A549 (cell line): ENCODE results near the gene TRIM7.

Source experiments
- HES2 ChIP-seq: fragments of >200 bp; sonication (Bioruptor Twin); formaldehyde crosslinking; IDR thresholded peaks from 2 replicates; pipeline ENCODE4 v1.6.1; 2016
- JUN ChIP-seq, 2 experiments: fragments of >200 bp; sonication (Bioruptor Twin); formaldehyde crosslinking; IDR thresholded peaks; 2 replicates in 1 of 2; 3 replicates in 1 of 2; pipeline ENCODE4 v1.6.1; 2016 to 2017
- KDM1A ChIP-seq: fragments of 200-600 bp; sonication (generic); IDR thresholded peaks from 2 replicates; pipeline ENCODE4 v1.6.1; 2016; ENCODE audit warnings: low read depth, mild to moderate bottlenecking
- ZFP36 ChIP-seq: fragments of 450-650 bp; IDR thresholded peaks from 2 replicates; pipeline ENCODE4 v1.6.1; 2014; ENCODE audit warnings: borderline replicate concordance; ENCODE audit not compliant: partially characterized antibody
- TF ChIP-seq, protein P1 (sequence below): fragments of 200-600 bp; sonication (generic); IDR thresholded peaks from 2 replicates; pipeline ENCODE4 v1.6.1; 2016; ENCODE audit warnings: antibody characterized with exemption, mild to moderate bottlenecking, moderate library complexity
- TF ChIP-seq, protein P2 (sequence below): fragments of 250-450 bp; sonication (Bioruptor Pico); IDR thresholded peaks from 2 replicates; pipeline ENCODE4 v1.5.0; 2021; ENCODE audit warnings: mild to moderate bottlenecking, moderate library complexity, borderline replicate concordance
- TF ChIP-seq, protein P3 (sequence below): fragments of >200 bp; sonication (Bioruptor Twin); formaldehyde crosslinking; IDR thresholded peaks from 3 replicates; pipeline ENCODE4 v1.5.1; 2016
- TF ChIP-seq, protein P4 (sequence below): fragments of 450-650 bp; IDR thresholded peaks from 2 replicates; pipeline ENCODE4 v1.6.1; 2014; ENCODE audit warnings: antibody characterized with exemption

DNA sequence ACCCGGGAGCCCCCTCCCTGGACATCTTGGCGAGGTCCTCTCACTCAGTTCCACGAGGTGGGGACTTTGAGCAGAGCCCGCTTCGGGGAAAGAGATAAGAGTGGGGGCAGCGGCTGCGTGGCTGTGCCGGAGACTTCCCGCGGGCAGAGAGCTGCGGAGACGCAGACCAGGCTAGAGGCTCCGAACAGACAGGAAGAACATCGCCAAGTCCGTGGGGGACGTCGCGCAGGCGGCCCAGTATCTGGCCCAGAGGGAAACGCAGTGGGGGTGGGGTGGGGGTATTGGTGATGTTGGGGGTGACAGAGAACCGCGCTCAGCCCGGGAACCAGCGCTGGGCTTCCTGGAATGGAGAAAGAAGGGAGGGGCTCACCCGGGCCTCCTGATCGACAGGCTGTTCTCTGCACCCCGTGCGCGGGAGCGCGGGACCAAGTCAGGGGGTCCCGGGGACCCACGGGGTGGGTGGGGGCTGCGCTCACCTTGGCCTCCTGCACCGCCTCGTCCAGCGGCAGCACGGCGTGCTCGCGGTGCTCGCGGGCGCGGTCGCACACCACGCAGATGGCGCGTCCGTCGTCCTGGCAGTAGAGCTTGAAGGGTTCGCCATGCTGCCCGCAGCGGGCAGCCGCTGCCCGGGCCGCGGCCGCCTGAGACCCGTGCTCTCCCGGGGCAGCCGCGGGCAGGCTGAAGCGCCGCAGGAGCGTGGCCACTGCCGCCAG lies 727 bp downstream of the TRIM7 start:
- TF ChIP-seq, protein P1, sequence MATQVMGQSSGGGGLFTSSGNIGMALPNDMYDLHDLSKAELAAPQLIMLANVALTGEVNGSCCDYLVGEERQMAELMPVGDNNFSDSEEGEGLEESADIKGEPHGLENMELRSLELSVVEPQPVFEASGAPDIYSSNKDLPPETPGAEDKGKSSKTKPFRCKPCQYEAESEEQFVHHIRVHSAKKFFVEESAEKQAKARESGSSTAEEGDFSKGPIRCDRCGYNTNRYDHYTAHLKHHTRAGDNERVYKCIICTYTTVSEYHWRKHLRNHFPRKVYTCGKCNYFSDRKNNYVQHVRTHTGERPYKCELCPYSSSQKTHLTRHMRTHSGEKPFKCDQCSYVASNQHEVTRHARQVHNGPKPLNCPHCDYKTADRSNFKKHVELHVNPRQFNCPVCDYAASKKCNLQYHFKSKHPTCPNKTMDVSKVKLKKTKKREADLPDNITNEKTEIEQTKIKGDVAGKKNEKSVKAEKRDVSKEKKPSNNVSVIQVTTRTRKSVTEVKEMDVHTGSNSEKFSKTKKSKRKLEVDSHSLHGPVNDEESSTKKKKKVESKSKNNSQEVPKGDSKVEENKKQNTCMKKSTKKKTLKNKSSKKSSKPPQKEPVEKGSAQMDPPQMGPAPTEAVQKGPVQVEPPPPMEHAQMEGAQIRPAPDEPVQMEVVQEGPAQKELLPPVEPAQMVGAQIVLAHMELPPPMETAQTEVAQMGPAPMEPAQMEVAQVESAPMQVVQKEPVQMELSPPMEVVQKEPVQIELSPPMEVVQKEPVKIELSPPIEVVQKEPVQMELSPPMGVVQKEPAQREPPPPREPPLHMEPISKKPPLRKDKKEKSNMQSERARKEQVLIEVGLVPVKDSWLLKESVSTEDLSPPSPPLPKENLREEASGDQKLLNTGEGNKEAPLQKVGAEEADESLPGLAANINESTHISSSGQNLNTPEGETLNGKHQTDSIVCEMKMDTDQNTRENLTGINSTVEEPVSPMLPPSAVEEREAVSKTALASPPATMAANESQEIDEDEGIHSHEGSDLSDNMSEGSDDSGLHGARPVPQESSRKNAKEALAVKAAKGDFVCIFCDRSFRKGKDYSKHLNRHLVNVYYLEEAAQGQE: no peak
- TF ChIP-seq, protein P2, sequence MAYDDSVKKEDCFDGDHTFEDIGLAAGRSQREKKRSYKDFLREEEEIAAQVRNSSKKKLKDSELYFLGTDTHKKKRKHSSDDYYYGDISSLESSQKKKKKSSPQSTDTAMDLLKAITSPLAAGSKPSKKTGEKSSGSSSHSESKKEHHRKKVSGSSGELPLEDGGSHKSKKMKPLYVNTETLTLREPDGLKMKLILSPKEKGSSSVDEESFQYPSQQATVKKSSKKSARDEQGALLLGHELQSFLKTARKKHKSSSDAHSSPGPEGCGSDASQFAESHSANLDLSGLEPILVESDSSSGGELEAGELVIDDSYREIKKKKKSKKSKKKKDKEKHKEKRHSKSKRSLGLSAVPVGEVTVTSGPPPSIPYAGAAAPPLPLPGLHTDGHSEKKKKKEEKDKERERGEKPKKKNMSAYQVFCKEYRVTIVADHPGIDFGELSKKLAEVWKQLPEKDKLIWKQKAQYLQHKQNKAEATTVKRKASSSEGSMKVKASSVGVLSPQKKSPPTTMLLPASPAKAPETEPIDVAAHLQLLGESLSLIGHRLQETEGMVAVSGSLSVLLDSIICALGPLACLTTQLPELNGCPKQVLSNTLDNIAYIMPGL (CRISPR knock-in tag): no peak
- no peak for TF ChIP-seq HES2
- TF ChIP-seq, protein P3, sequence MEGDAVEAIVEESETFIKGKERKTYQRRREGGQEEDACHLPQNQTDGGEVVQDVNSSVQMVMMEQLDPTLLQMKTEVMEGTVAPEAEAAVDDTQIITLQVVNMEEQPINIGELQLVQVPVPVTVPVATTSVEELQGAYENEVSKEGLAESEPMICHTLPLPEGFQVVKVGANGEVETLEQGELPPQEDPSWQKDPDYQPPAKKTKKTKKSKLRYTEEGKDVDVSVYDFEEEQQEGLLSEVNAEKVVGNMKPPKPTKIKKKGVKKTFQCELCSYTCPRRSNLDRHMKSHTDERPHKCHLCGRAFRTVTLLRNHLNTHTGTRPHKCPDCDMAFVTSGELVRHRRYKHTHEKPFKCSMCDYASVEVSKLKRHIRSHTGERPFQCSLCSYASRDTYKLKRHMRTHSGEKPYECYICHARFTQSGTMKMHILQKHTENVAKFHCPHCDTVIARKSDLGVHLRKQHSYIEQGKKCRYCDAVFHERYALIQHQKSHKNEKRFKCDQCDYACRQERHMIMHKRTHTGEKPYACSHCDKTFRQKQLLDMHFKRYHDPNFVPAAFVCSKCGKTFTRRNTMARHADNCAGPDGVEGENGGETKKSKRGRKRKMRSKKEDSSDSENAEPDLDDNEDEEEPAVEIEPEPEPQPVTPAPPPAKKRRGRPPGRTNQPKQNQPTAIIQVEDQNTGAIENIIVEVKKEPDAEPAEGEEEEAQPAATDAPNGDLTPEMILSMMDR: no peak
- TF ChIP-seq, protein P4, sequence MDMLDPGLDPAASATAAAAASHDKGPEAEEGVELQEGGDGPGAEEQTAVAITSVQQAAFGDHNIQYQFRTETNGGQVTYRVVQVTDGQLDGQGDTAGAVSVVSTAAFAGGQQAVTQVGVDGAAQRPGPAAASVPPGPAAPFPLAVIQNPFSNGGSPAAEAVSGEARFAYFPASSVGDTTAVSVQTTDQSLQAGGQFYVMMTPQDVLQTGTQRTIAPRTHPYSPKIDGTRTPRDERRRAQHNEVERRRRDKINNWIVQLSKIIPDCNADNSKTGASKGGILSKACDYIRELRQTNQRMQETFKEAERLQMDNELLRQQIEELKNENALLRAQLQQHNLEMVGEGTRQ: no peak
- no peak for TF ChIP-seq KDM1A
- peak in 1 of 2 experiments; percentile 22; a peak in 2 of 5 replicates for TF ChIP-seq JUN (IDR thresholded peaks at IDR 0.05)
- no peak for TF ChIP-seq ZFP36
